Smooth muscle cell (in vitro differentiated cells): ENCODE measurements around the gene AKAP6. TPM values are rescaled to one million over a fixed set of nuclear protein-coding genes. Genes with fewer than 3 reads are reported as not detected.

ENCODE experiments used
- DNase-seq: peaks from one replicate; lab custom pipeline; 2025; ENCODE audit not compliant: unreplicated experiment; lab: John Stamatoyannopoulos, UW
- H2AFZ ChIP-seq: fragments of 200-600 bp; sonication (generic); 2 replicates; pipeline ENCODE4 v1.6.0; 2016; ENCODE audit warnings: antibody characterized with exemption, low read depth, mild to moderate bottlenecking
- H3F3A ChIP-seq: fragments of 200-600 bp; sonication (generic); 2 replicates; pipeline ENCODE4 v1.6.0; 2017; ENCODE audit warnings: antibody characterized with exemption, low read depth
- H3K27ac ChIP-seq: fragments of 200-600 bp; sonication (generic); 2 replicates; pipeline ENCODE4 v1.5.1; 2016; ENCODE audit warnings: low read depth, mild to moderate bottlenecking
- H3K27me3 ChIP-seq: fragments of 200-600 bp; sonication (generic); 2 replicates; pipeline ENCODE4 v1.6.1; 2016; ENCODE audit warnings: low read depth, mild to moderate bottlenecking
- H3K36me3 ChIP-seq: fragments of 200-600 bp; sonication (generic); 2 replicates; pipeline ENCODE4 v1.5.1; 2016; ENCODE audit warnings: low read depth
- H3K4me1 ChIP-seq: fragments of 200-600 bp; sonication (generic); 2 replicates; pipeline ENCODE4 v1.5.1; 2016; ENCODE audit warnings: low read depth
- H3K4me2 ChIP-seq: fragments of 200-600 bp; sonication (generic); 2 replicates; pipeline ENCODE4 v1.6.0; 2016; ENCODE audit warnings: mild to moderate bottlenecking
- H3K4me3 ChIP-seq: fragments of 200-600 bp; sonication (generic); 2 replicates; pipeline ENCODE4 v1.5.1; 2016; ENCODE audit warnings: mild to moderate bottlenecking
- H3K79me2 ChIP-seq: fragments of 200-600 bp; sonication (generic); 2 replicates; pipeline ENCODE4 v1.6.0; 2016; ENCODE audit warnings: low read depth, mild to moderate bottlenecking
- H3K9ac ChIP-seq: fragments of 200-600 bp; sonication (generic); 2 replicates; pipeline ENCODE4 v1.6.0; 2016; ENCODE audit warnings: low read depth
- H3K9me3 ChIP-seq: fragments of 200-600 bp; sonication (generic); replicated peaks from 2 replicates; pipeline ENCODE4 v1.5.1; 2016; ENCODE audit warnings: low read depth
- H4K20me1 ChIP-seq: fragments of 200-600 bp; sonication (generic); 2 replicates; pipeline ENCODE4 v1.6.0; 2016; ENCODE audit warnings: low read depth
- CTCF ChIP-seq: fragments of 200-600 bp; sonication (generic); IDR thresholded peaks from 2 replicates; pipeline ENCODE4 v1.5.1; 2017; ENCODE audit warnings: borderline replicate concordance, mild to moderate bottlenecking, antibody characterized with exemption; ENCODE audit not compliant: insufficient read depth, poor library complexity, severe bottlenecking
- WGBS: methylation state at CpG from one replicate; pipeline ENCODE4 v1.1.7; 2016; ENCODE audit warnings: low lambda C conversion rate; 5-methylcytosine and 5-hydroxymethylcytosine counted together
- polyA plus RNA-seq: library from polyadenylated mRNA; unstranded; fragments of >200 nt; fragmentation: Nextera tagmentation; extraction: Ambion mirVana; gene quantifications from 2 replicates; pipeline ENCODE4 v1.2.1, GENCODE V29; 2016
- total RNA-seq: library from RNA; depleted of rRNA; stranded (reverse); fragments of >200 nt; gene quantifications from 2 replicates; pipeline ENCODE4 v1.2.3, GENCODE V29; 2014

The AKAP6 gene
- total and polyA plus RNA-seq, 2 experiments from 2014 or later = 1.3 to 6.4 TPM

DNA sequence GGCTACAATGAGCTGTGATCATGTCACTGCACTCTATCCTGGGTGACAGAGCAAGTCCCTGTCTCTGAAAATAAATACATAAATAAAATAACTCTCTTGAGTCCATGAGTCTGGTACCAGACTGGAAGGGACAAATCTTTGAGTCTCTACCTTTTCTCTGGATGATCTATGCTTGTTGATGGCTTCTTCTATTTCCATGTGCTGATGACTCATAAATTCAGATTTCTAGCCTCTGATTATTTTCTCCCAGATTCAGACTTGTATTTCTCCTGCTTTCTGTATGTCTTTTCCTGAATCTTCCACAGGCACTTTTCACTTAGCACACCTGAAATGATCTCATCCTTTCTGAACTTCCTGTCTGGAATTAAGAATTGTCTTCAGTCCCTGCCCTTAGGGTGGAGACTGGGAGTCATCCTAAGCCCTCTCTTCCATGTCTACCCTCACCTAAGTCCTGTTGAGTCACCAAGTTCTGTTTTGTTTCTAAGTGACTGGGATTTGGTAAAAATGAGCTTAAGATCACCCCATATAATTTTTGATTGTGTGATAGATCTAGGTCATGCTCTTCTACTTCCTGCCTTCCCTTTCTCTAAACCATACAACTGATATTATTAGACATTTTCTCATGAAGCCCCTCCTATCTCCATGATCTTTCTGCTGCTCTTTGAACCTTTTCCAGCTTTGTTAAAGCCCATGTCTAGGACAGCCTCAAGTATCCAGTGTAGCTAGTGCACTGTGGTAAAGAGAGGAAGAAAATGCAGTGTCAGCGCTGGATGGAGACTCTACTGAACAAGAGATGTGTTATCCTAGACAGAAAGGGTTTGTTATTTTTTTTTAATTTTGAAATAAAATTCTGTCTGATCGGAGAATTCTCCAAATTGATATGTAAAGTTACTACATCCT lies 13.1 kb downstream of the AKAP6 start:
- Histone ChIP-seq H3K27me3 (no peaks in the 10 kb centered on the region), H3F3A (no peaks in the 10 kb centered on the region), H3K36me3 (no peaks in the 10 kb centered on the region), H4K20me1 (no peaks in the 10 kb centered on the region), H2AFZ (no peak overlapping the region), H3K79me2 (no peaks in the 10 kb centered on the region), H3K9me3 (no peaks in the 10 kb centered on the region), H3K4me1 (no peaks in the 10 kb centered on the region), H3K27ac (peak overlapping the region; percentile 76), H3K9ac (peak overlapping the region; percentile 36), H3K4me3 (no peak overlapping the region), H3K4me2 (no peak overlapping the region)
- DNase-seq = no peak
- no peak for TF ChIP-seq CTCF
- 99% methylated on average over 2 of the region's 2 CpGs for WGBS

DNA sequence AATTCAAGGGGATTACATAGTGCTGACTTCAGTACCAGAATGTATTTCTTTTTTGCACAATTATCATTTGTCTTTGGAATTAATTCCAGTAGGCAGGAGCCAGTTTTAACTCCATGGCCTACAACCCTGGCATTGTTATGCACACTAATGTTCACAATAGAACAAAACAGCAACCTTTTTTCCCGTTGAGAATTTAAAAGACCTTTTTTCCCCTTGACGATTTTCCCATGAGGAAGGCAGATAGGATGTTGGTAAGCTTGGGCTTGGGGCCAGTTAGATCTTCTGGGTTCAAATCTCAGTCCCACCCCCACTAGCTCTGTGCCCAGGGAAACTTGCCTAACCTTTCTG lies 13.7 kb downstream of the AKAP6 start:
- Histone ChIP-seq H3K36me3 (no peaks in the 10 kb centered on the region), H3F3A (no peaks in the 10 kb centered on the region), H3K4me3 (no peak overlapping the region), H3K79me2 (no peaks in the 10 kb centered on the region), H3K27me3 (no peaks in the 10 kb centered on the region), H4K20me1 (no peaks in the 10 kb centered on the region), H3K9me3 (no peaks in the 10 kb centered on the region), H3K27ac (peak overlapping the region; percentile 76), H3K4me1 (no peaks in the 10 kb centered on the region), H3K4me2 (no peak overlapping the region), H2AFZ (no peak overlapping the region), H3K9ac (no peak overlapping the region)
- no peak for TF ChIP-seq CTCF
- no peak for DNase-seq
- WGBS = 54% methylated on average over 2 of the region's 2 CpGs

- no peaks in the 10 kb centered on the region for H3K27me3 ChIP-seq
- DNase-seq = no peak
- no peak overlapping the region for H3K4me2 ChIP-seq
- H3K4me3 ChIP-seq = no peak overlapping the region
- no peaks in the 10 kb centered on the region for H3F3A ChIP-seq
- no peaks in the 10 kb centered on the region for H4K20me1 ChIP-seq
- no peaks in the 10 kb centered on the region for H3K4me1 ChIP-seq
- H3K36me3 ChIP-seq = no peaks in the 10 kb centered on the region
- no peak for TF ChIP-seq CTCF
- peak overlapping the region; percentile 76 for H3K27ac ChIP-seq
- WGBS = 89% methylated on average over 2 of the region's 2 CpGs
- no peaks in the 10 kb centered on the region for H3K9me3 ChIP-seq
- H3K9ac ChIP-seq = no peak overlapping the region
- no peaks in the 10 kb centered on the region for H3K79me2 ChIP-seq
- H2AFZ ChIP-seq = no peak overlapping the region
Measured at GRCh38 chr14:32343926-32344430, 14.9 kb downstream of the AKAP6 start.
